Mucosa of descending colon (tissue), 3 donors: ENCODE results near the gene COX6B1. TPM values are rescaled to one million over a fixed set of nuclear protein-coding genes. Genes with fewer than 3 reads are reported as not detected.

Experiments
- ATAC-seq: fragments of 200-7000 bp; cut with Tn5 transposase; one replicate; pipeline ENCODE4 v1.9.1; 2020; ENCODE audit warnings: mild to moderate bottlenecking, moderate library complexity
- DNase-seq, 3 donors: peaks; one replicate each; pipeline ENCODE4 v3.0.0-alpha.2; 2020
- H3K36me3 ChIP-seq: fragments of 200-600 bp; one replicate; pipeline ENCODE4 v1.8.0; 2021; ENCODE audit warnings: low read depth, mild to moderate bottlenecking
- H3K4me1 ChIP-seq: fragments of 200-600 bp; one replicate; pipeline ENCODE4 v1.8.0; 2021; ENCODE audit warnings: low read depth, mild to moderate bottlenecking
- H3K4me3 ChIP-seq: fragments of 200-600 bp; one replicate; pipeline ENCODE4 v1.8.0; 2021; ENCODE audit warnings: mild to moderate bottlenecking
- H3K9me3 ChIP-seq: fragments of 200-600 bp; one replicate; pipeline ENCODE4 v1.8.0; 2021; ENCODE audit warnings: mild to moderate bottlenecking
- intact Hi-C, 2 donors: fragments of 100-400 bp; cut with DNase I in 1 of 2; cut with micrococcal nuclease in 1 of 2; formaldehyde crosslinking; loops; one replicate each; pipeline versions ENCODE4 v1.11.0 to v1.11.1; 2022; cut with DNase I, micrococcal nuclease
- total RNA-seq, 3 donors: library from RNA; stranded (reverse); fragmentation: NEBNext Ultra II Directional in 2 of 3; extraction: Animal tissue kit (Norgen Biotek cat#: 25700) in 2 of 3; gene quantifications; one replicate each; pipeline versions ENCODE4 v1.2.1 to v1.2.4, GENCODE V29; 2021 to 2023
- TF ChIP-seq, protein P1 (sequence below): fragments of 200-600 bp; IDR thresholded peaks from one replicate; pipeline ENCODE4 v1.8.0; 2022; ENCODE audit warnings: antibody characterized with exemption, mild to moderate bottlenecking
- donor health status: DM: no; HTN: no; CAD: no; lungs with moderate emphysema.
- donor health status: DM: no; HTN: no; CAD: no.
- donor health status: DM: no; HTN: yes; CAD: no.

COX6B1 gene
- total RNA-seq, 3 donors from 2014 or later = 460 to 939 (median 669) TPM

DNA sequence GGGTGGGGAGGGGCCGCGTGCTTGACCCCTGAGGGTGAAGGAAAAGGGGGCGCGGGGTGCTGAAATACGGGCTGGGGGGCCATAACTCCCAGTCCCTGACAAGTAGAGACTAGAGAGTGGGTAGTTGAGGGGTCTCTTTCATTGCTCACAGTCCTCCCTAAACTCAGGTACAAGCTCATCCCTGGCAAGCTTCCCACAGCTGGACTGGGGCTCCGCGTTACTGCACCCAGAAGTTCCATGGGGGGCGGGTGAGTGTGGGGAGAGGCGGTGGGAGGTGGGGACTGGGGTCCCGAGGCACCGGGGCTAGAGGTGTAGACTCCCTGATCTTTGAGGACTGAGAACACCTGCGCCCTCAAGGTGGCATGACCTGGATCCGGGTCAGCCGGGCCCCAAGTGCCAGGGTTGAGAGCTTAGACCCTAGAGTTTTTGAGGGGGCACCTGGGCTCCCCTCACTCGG, 5.3 kb upstream of the COX6B1 start:
- H3K36me3 ChIP-seq = no peaks in the 10 kb centered on the region
- intact Hi-C loops = no loop called here
- H3K9me3 ChIP-seq = no peaks in the 10 kb centered on the region
- peak in 2 of 3 donors; percentile 39 to 67 for DNase-seq
- TF ChIP-seq, protein P1, sequence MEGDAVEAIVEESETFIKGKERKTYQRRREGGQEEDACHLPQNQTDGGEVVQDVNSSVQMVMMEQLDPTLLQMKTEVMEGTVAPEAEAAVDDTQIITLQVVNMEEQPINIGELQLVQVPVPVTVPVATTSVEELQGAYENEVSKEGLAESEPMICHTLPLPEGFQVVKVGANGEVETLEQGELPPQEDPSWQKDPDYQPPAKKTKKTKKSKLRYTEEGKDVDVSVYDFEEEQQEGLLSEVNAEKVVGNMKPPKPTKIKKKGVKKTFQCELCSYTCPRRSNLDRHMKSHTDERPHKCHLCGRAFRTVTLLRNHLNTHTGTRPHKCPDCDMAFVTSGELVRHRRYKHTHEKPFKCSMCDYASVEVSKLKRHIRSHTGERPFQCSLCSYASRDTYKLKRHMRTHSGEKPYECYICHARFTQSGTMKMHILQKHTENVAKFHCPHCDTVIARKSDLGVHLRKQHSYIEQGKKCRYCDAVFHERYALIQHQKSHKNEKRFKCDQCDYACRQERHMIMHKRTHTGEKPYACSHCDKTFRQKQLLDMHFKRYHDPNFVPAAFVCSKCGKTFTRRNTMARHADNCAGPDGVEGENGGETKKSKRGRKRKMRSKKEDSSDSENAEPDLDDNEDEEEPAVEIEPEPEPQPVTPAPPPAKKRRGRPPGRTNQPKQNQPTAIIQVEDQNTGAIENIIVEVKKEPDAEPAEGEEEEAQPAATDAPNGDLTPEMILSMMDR = no peak
- peaks cover 17% of the 10 kb centered on the region for H3K4me1 ChIP-seq
- peak overlapping the region; percentile 30 for H3K4me3 ChIP-seq
- ATAC-seq = no peak

DNA sequence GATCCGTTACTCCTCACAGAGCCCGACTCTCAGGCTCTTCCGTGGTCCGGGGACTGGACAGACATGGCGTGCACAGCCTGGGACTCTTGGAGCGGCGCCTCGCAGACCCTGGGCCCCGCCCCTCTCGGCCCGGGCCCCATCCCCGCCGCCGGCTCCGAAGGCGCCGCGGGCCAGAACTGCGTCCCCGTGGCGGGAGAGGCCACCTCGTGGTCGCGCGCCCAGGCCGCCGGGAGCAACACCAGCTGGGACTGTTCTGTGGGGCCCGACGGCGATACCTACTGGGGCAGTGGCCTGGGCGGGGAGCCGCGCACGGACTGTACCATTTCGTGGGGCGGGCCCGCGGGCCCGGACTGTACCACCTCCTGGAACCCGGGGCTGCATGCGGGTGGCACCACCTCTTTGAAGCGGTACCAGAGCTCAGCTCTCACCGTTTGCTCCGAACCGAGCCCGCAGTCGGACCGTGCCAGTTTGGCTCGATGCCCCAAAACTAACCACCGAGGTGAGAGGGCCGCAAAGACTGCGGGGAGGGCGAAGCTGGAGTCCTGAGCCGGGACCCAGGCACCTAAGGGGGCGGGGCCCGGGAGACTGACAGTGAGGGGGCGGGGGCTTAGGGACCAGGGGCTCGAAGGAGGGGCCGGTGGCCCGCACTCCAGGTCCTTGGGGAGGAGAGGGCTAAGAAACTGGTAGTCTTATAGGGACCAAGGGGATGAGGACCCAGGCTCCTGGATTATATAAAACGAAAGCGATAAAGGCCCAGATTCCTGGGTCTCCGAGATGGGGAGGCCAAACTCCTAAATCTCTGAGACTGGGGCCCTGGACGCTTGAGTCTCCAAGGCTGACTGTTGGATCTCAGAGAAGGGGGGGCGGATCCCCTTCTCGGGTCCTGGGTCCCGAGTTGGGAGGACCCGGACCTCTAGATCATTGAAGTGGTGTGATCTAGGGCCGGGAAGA, 4.6 kb upstream of the COX6B1 start:
- H3K4me3 ChIP-seq = peak overlapping the region; percentile 30
- H3K9me3 ChIP-seq = no peaks in the 10 kb centered on the region
- TF ChIP-seq, protein P1 = no peak
- ATAC-seq = peak; percentile 75
- DNase-seq = peak; percentile 87 to 93 (median 92)
- intact Hi-C loops = no loop called here
- peaks cover 19% of the 10 kb centered on the region for H3K4me1 ChIP-seq
- H3K36me3 ChIP-seq = no peaks in the 10 kb centered on the region

DNA sequence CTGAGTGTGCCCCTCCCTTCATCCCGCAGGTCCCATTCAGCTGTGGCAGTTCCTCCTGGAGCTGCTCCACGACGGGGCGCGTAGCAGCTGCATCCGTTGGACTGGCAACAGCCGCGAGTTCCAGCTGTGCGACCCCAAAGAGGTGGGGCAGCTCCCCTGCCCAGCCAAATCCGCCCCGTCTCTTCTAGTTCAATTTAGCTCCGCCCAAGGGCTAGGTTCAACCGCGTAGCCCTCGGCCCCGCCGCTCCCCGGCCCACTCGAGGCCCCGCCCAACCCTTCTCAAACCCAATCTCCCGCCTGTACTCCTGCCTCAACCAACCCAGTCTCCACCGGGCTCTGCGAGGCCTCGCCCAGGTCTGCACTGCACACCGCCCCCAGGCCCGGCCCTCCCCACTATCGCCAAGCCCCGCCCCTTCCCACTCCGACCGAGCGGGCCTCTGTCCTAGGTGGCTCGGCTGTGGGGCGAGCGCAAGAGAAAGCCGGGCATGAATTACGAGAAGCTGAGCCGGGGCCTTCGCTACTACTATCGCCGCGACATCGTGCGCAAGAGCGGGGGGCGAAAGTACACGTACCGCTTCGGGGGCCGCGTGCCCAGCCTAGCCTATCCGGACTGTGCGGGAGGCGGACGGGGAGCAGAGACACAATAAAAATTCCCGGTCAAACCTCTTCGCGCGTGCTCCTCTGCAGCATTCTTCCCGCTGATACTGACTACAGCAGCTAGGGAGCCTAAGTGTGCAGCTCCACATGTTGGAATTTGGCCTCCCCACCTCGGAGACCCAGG, 3.7 kb upstream of the COX6B1 start:
- DNase-seq (peak; percentile 96 to 99 (median 97)), ATAC-seq (peak; percentile 84)
- Histone ChIP-seq H3K4me1 (peaks cover 27% of the 10 kb centered on the region), H3K36me3 (no peaks in the 10 kb centered on the region), H3K9me3 (no peaks in the 10 kb centered on the region), H3K4me3 (peak overlapping the region; percentile 30)
- intact Hi-C loops = no loop called here
- TF ChIP-seq, protein P1 = no peak

DNA sequence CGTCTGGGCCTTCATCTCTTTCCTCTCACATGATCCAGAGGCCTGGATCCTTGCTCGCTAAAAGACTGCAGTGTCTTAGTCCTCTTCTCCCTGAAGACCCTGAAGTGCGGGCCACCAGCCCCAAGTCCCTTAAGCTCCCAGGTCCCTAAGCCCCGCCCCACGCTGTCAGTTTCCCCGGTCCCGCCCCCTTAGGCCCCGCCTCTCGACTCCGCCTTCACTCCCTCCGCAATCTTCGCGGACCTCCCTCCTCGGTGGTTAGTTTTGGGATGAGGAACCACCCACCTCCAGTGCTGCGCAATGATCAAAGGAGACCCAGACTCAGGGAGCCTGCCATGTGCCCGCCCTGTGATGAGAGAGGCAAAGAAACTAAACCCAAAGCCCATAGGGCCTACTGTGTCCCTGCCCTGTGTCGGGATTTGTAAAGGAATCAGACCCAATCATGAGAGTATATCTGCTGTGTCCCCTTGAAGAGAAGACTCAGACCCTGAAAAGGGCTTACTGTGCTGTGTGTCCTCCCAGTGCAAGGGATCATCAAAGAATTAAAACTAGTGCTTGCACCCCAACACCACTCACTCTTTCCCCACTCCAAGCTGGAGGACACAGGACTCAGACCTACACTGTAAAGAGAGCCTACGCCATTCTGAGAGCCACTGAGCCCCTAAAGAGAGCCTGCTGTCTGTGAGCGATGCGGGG, 3.0 kb upstream of the COX6B1 start:
- ATAC-seq (peak; percentile 20), DNase-seq (peak; percentile 88 to 90 (median 89))
- Histone ChIP-seq H3K4me3 (peak overlapping the region; percentile 30), H3K36me3 (no peaks in the 10 kb centered on the region), H3K9me3 (no peaks in the 10 kb centered on the region), H3K4me1 (peaks cover 31% of the 10 kb centered on the region)
- intact Hi-C loops = loop anchor here in 1 of 2 donors (5.0 kb wide), 1 partner anchor 398 kb away; the partner anchor contains the start of gene LSR
- TF ChIP-seq, protein P1 = no peak
